B cell (primary cell): ENCODE results near the gene AGFG2. TPM values are rescaled to one million over a fixed set of nuclear protein-coding genes. Genes with fewer than 3 reads are reported as not detected.

Experiments used
- ATAC-seq: fragments of 200-7000 bp; cut with Tn5 transposase; one replicate; pipeline ENCODE4 v1.10.0; 2021; ENCODE audit warnings: low read depth, mild to moderate bottlenecking, moderate number of reproducible peaks, moderate library complexity
- CTCF ChIA-PET: fragments of 350-600 bp; sonication (Branson Sonifier 250); formaldehyde crosslinking; loops from one replicate; lab custom pipeline; 2021; ENCODE audit warnings: antibody characterized with exemption, inconsistent platforms; lab: Charles Lee
- POLR2A ChIA-PET: fragments of 350-600 bp; sonication (Branson Sonifier 250); formaldehyde crosslinking; loops from one replicate; lab custom pipeline; 2021; ENCODE audit warnings: antibody characterized with exemption; lab: Charles Lee
- DNase-seq: peaks from one replicate; pipeline ENCODE4 v3.0.0; 2013
- H2AFZ ChIP-seq: 2 replicates; pipeline ENCODE4 v1.6.1; 2012; ENCODE audit warnings: mild to moderate bottlenecking, low read depth, low read length; ENCODE audit not compliant: insufficient read depth, poor library complexity, severe bottlenecking
- H3K27ac ChIP-seq, 2 donors: 1 replicate in 1 of 2; 2 replicates in 1 of 2; pipeline ENCODE4 v1.5.1; 2012 to 2013; ENCODE audit warnings: low read length in 2 of 2, mild to moderate bottlenecking in 2 of 2, moderate library complexity in 1 of 2
- H3K27me3 ChIP-seq, 4 experiments: fragments of 200-600 bp in 1 of 4; sonication (generic) in 1 of 4; replicated peaks in 1 of 4; 1 replicate in 2 of 4; 2 replicates in 2 of 4; pipeline versions ENCODE4 v1.6.1 to v1.7.0; 2013 to 2016; ENCODE audit warnings: low read length in 3 of 4, mild to moderate bottlenecking in 2 of 4, mixed read lengths in 1 of 4, moderate library complexity in 1 of 4; ENCODE audit not compliant: insufficient read depth in 4 of 4, control insufficient read depth in 3 of 4; ENCODE audit errors: control extremely low read depth in 1 of 4
- H3K36me3 ChIP-seq, 2 experiments: replicated peaks in 1 of 2; 1 replicate in 1 of 2; 2 replicates in 1 of 2; pipeline versions ENCODE4 v1.6.1 to v1.7.1; 2013; ENCODE audit warnings: low read length in 1 of 2; ENCODE audit not compliant: insufficient read depth in 2 of 2, control insufficient read depth in 1 of 2; ENCODE audit errors: control extremely low read depth in 1 of 2, extremely low read depth in 1 of 2
- H3K4me1 ChIP-seq, 2 donors: fragments of 200-600 bp in 1 of 2; sonication (generic) in 1 of 2; 1 replicate in 1 of 2; 2 replicates in 1 of 2; pipeline versions ENCODE4 v1.5.1 to v1.6.1; 2013 to 2017; ENCODE audit warnings: low read length in 2 of 2; ENCODE audit not compliant: control insufficient read depth in 2 of 2, insufficient read depth in 2 of 2
- H3K4me2 ChIP-seq: replicated peaks from 2 replicates; pipeline ENCODE3; 2012; ENCODE audit warnings: mild to moderate bottlenecking, low read depth, low read length; ENCODE audit not compliant: poor library complexity, severe bottlenecking
- H3K4me3 ChIP-seq, 5 experiments: fragments of 200-600 bp in 1 of 5; sonication (generic) in 1 of 5; 1 replicate in 3 of 5; 2 replicates in 2 of 5; pipeline versions ENCODE4 v1.5.1 to v1.7.0; 2011 to 2016; ENCODE audit warnings: low read length in 4 of 5, mild to moderate bottlenecking in 4 of 5, low read depth in 2 of 5, control low read depth in 1 of 5, moderate library complexity in 1 of 5; ENCODE audit not compliant: insufficient read depth in 1 of 5; ENCODE audit errors: control extremely low read depth in 1 of 5, extremely low read depth in 1 of 5
- H3K79me2 ChIP-seq: fragments of 200-600 bp; sonication (generic); one replicate; pipeline ENCODE4 v1.6.0; 2016; ENCODE audit warnings: low read length; ENCODE audit not compliant: control insufficient read depth, insufficient read depth
- H3K9ac ChIP-seq: fragments of 200-600 bp; sonication (generic); 2 replicates; pipeline ENCODE4 v1.6.1; 2017; ENCODE audit warnings: mild to moderate bottlenecking, low read length, moderate library complexity
- H3K9me3 ChIP-seq, 3 donors: one replicate each; pipeline versions ENCODE4 v1.6.1 to v1.7.1; 2013; ENCODE audit warnings: low read length in 2 of 3; ENCODE audit not compliant: control insufficient read depth in 2 of 3, insufficient read depth in 1 of 3; ENCODE audit errors: control extremely low read depth in 1 of 3
- H4K20me1 ChIP-seq: 2 replicates; pipeline ENCODE4 v1.6.0; 2012; ENCODE audit warnings: mild to moderate bottlenecking, low read length; ENCODE audit not compliant: insufficient read depth, control insufficient read depth, poor library complexity, severe bottlenecking
- H3K27ac Mint-ChIP-seq: one replicate; pipeline ENCODE4 v1.8.0; 2021; ENCODE audit warnings: mixed read lengths
- H3K27me3 Mint-ChIP-seq: one replicate; pipeline ENCODE4 v1.8.0; 2021; ENCODE audit warnings: mixed read lengths
- H3K4me1 Mint-ChIP-seq: one replicate; pipeline ENCODE4 v1.8.0; 2021; ENCODE audit warnings: mixed read lengths
- H3K4me3 Mint-ChIP-seq: one replicate; pipeline ENCODE4 v1.8.0; 2021; ENCODE audit warnings: mixed read lengths
- H3K9me3 Mint-ChIP-seq: one replicate; pipeline ENCODE4 v1.8.0; 2022; ENCODE audit warnings: mixed read lengths; ENCODE audit not compliant: insufficient read depth
- EZH2 ChIP-seq: IDR thresholded peaks from 2 replicates; pipeline ENCODE4 v1.6.1; 2012; ENCODE audit warnings: borderline replicate concordance, low read depth, mild to moderate bottlenecking, moderate library complexity, low read length; ENCODE audit not compliant: insufficient read depth, poor library complexity, severe bottlenecking
- WGBS: methylation state at CpG from one replicate; pipeline ENCODE4 v1.1.5; 2013; ENCODE audit warnings: missing lambda C conversion rate; ENCODE audit not compliant: insufficient coverage; 5-methylcytosine and 5-hydroxymethylcytosine counted together
- intact Hi-C: fragments of 100-400 bp; cut with micrococcal nuclease; formaldehyde crosslinking; loops from one replicate; pipeline ENCODE4 v1.10.0; 2022
- polyA plus RNA-seq: library from polyadenylated mRNA; depleted of rRNA; stranded (reverse); fragments of >200 nt; gene quantifications from 2 replicates; pipeline ENCODE4 v1.2.3, GENCODE V29; 2012
- total RNA-seq, 2 donors: library from RNA; stranded (reverse); fragments of 120-200 nt in 1 of 2; gene quantifications; 1 replicate in 1 of 2; 2 replicates in 1 of 2; pipeline versions ENCODE4 v1.2.3 to v1.2.4, GENCODE V29; 2013 to 2022
- TF ChIP-seq, protein P1 (sequence below): fragments of 200-600 bp; IDR thresholded peaks from one replicate; pipeline ENCODE4 v1.8.0; 2022; ENCODE audit warnings: antibody characterized with exemption, mild to moderate bottlenecking

AGFG2 gene
- total and polyA plus RNA-seq, 2 donors (not counting 1 experiment from before 2014, with no cell fraction given): 11.0 TPM

- Histone ChIP-seq H3K4me1 (peaks cover 38 to 63% of the 10 kb centered on the region in 2 donors), H4K20me1 (no peaks in the 10 kb centered on the region), H3K36me3 (no peaks in the 10 kb centered on the region), H3K27ac (peak overlapping the region; percentile 12 to 18), H3K4me2 (peak overlapping the region; percentile 38), H3K27me3 (no peaks in the 10 kb centered on the region), H3K4me3 (no peak overlapping the region), H3K9ac (no peak overlapping the region), H3K9me3 (peaks cover 0 to 3% (median 0%) of the 10 kb centered on the region in 3 donors), H3K79me2 (peaks cover 36% of the 10 kb centered on the region), H2AFZ (peak overlapping the region; percentile 30)
- no peak for DNase-seq
- peak overlapping the region; percentile 84 for H3K27ac Mint-ChIP-seq
- ChIA-PET POLR2A (interaction anchor here (0.6 kb wide), 1 partner anchor 314 kb away, joined by 9 read pairs; no protein-coding TSS in a partner anchor), CTCF (interaction anchor here (1.1 to 6.5 kb wide), 3 partner anchors 13 to 145 kb away, joined by 3 to 67 read pairs (median 4); no protein-coding TSS in a partner anchor)
- WGBS: 80% methylated on average over 5 of the region's 10 CpGs
- TF ChIP-seq, protein P1, sequence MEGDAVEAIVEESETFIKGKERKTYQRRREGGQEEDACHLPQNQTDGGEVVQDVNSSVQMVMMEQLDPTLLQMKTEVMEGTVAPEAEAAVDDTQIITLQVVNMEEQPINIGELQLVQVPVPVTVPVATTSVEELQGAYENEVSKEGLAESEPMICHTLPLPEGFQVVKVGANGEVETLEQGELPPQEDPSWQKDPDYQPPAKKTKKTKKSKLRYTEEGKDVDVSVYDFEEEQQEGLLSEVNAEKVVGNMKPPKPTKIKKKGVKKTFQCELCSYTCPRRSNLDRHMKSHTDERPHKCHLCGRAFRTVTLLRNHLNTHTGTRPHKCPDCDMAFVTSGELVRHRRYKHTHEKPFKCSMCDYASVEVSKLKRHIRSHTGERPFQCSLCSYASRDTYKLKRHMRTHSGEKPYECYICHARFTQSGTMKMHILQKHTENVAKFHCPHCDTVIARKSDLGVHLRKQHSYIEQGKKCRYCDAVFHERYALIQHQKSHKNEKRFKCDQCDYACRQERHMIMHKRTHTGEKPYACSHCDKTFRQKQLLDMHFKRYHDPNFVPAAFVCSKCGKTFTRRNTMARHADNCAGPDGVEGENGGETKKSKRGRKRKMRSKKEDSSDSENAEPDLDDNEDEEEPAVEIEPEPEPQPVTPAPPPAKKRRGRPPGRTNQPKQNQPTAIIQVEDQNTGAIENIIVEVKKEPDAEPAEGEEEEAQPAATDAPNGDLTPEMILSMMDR: no peak
- no peak for TF ChIP-seq EZH2
- H3K27me3 Mint-ChIP-seq: no peaks in the 10 kb centered on the region
- intact Hi-C loops: no loop called here
- peak overlapping the region; percentile 57 for H3K4me3 Mint-ChIP-seq
- no peak for ATAC-seq
- H3K4me1 Mint-ChIP-seq: peaks cover 71% of the 10 kb centered on the region
- H3K9me3 Mint-ChIP-seq: no peaks in the 10 kb centered on the region
Measured at GRCh38 chr7:100546129-100546925, 7.3 kb downstream of the AGFG2 start.
